ENCODE measurements around the gene EDDM3A.

EDDM3A gene

DNA sequence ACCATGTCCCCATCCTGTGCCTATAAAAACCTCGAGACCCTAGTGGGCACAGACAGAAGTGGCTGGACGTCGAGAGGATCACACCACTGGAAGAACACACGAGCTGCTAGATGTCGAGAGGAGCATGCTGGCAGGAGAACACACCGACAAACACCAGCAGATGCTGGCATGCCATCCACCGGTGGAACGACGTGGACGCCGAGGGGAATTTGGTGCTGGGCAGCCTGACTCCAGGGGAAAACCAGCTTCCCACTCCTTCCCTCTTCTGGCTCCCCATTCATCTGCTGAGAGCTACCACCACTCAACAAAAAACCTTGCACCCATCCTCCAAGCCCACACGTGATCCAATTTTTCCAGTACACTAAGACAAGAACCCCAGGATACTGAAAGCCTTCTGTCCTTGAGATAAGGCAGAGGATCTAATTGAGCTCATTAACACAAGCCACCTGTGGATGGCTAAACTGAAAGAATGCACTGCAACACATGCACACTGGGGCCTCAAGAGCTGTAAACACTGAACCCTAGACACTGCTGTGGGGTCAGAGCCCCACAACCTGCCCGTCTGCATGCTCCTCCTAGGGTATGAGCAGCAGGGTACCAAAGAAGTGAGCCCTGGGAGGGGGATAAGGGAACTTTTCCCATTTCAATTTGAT is 44.9 kb downstream of the EDDM3A start:
- DNase-seq, result no peak

DNA sequence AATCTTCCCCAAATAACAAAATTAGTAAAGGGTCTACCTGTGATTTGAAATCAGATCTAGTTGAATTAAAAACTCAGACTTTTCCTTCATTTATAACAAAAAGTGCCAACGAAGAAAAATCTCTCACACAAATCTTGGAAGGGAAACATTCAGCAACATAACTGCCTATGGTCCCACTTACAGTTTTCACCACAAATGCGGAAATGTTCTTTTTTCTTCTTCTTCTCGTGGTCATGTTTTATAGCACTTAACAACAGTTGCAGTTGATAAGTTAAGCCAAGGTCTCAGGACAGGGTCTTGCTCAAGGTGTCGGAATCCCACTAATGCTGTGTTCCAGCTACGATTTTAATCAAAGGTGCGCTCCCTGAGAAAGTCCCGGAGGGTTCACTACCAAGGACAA is 45.5 kb downstream of the EDDM3A start:
- no peak for DNase-seq

DNA sequence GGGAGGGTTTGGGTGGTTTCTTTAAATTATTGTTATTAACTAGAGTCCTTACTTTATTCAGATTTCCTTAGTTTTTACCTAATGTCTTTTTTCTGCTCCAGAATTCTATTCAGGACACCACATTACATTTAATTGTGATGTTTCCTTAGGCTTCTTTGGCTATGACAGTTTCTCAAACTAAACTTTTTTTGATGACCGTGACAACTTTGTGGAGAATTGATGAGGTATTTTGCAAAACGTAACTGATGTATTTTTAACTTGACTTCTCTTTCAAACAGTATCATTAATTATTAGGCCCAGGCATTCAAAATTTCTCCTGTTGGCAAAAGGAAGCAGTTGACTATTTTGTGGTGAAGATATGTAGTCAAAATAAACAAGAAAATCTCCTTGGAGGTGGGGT is 45.9 kb downstream of the EDDM3A start:
- no peak for DNase-seq

DNA sequence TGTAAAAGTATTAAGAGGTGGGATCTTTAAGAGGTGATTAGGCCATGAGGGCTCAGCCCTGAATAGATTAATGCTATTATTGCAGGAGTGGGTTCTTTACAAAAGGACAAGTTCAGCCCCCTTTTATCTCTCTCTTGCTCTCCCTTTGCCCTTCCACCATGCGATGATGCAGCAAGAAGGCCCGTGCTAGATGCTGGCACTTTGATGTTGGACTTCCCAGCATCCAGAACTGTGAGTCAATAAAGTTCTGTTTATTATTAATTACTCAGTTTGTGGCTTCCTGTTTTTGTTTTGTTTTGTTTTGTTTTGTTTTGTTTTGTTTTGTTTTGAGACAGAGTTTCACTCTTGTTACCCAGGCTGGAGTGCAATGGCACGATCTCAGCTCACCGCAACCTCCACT is 46.9 kb downstream of the EDDM3A start:
- DNase-seq, result peak; percentile 29

DNA sequence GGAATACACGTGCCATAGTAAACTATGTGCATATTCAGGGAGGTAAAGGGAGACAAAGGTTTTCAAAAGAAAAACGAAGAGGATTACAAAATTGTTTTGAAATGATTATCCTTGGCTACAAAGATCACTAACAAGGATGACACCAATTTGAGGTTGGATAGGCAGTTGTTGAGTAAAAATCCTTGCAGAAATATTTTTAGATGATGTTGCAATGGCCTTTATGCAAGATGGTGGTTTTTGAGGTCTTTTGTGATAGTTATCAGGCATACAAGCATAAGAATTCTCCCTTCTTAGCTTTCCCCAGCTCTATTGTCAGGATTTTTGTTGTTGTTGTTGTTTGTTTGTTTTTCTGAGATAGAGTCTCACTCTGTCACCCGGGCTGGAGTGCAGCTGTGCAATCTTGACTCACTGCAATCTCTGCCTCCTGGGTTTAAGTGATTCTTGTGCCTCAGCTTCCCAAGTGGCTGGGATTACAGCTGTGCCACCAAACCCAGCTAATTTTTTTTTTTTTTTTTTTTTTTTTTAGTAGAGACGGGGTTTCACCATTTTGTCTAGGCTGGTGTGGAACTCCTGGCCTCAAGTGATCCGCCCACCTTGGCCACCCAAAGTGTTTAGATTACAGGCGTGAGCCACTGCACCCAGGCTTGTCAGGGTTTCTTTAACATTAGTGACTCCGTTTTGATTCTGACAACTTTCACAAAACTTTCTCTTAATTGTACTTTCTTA is 49.1 kb downstream of the EDDM3A start:
- DNase-seq, result no peak

DNA sequence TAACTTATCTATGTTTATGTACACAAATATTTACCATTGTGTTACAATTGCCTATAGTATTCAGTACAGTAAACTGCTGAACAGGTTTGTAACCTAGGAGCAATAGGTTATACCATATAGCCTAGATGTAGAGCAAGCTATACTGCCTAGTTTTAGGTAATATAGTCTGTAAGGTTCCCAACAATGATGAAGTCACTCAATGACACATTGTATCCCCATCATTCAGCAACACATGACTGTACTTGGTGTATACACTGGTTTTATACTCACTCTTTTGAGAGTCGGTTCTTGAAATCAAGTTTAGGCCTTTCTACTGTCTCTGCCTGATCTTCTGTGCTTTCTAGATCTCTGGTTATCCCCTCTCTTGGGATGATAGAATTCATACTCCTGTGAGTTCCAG is 51.5 kb downstream of the EDDM3A start:
- DNase-seq, result no peak
